Lower leg skin (tissue), 4 donors: ENCODE results near the gene ITGA6. TPM values are rescaled to one million over a fixed set of nuclear protein-coding genes. Genes with fewer than 3 reads are reported as not detected.

Experiments
- DNase-seq, 2 donors: peaks; one replicate each; pipeline ENCODE4 v3.0.0-alpha.2; 2019; ENCODE audit warnings: low spot score in 2 of 2
- H3K4me3 ChIP-seq: fragments of 200-600 bp; sonication (generic); 2 replicates; pipeline ENCODE4 v1.5.1; 2017; ENCODE audit warnings: mild to moderate bottlenecking, low read depth; ENCODE audit not compliant: poor library complexity, severe bottlenecking
- POLR2A ChIP-seq, 2 donors: fragments of 450-650 bp; IDR thresholded peaks; one replicate each; pipeline ENCODE4 v1.6.1; 2016 to 2017; ENCODE audit warnings: antibody characterized with exemption in 2 of 2, mild to moderate bottlenecking in 1 of 2, moderate library complexity in 1 of 2
- WGBS, 2 donors: methylation state at CpG; one replicate each; pipeline ENCODE4 v1.1.5; 2018; 5-methylcytosine and 5-hydroxymethylcytosine counted together
- intact Hi-C: fragments of 100-400 bp; cut with DNase I; formaldehyde crosslinking; loops from one replicate; pipeline ENCODE4 v1.15.0; 2023; ENCODE audit warnings: low total_unique reads
- total RNA-seq, 4 donors: library from RNA; depleted of rRNA; stranded (reverse); fragments of >200 nt; gene quantifications; one replicate each; pipeline ENCODE4 v1.1.0, GENCODE V29; 2016
- TF ChIP-seq, protein P1 (sequence below), 3 donors: fragments of 450-650 bp; IDR thresholded peaks; one replicate each; pipeline ENCODE4 v1.5.1; 2016; ENCODE audit warnings: antibody characterized with exemption in 3 of 3, mild to moderate bottlenecking in 3 of 3, moderate library complexity in 2 of 3

Gene ITGA6
- total RNA-seq, 4 donors from 2014 or later, result 93.3 to 153 (median 128) TPM

DNA sequence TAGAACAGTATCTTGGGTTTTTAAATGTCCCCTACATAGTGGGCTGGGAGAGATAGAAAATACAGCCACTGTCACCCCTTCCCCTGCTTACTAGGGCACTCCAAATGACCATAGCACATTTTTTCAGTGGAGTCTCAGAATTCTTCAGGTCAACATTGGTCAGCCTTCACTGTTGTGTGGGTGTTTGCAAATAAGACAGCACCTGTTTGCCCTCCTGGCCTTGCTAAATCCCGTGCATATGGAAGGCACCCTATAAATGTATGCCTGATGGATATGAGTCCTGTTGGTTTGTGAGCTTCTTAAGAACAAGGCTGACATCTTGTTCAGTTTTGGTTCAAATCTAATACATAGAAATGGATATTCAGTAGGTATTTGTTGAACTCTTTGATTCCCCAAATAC, 12.5 kb downstream of the ITGA6 start:
- WGBS, 2 donors, result 84 to 85% methylated on average over 1 of the region's 1 CpG
- no peak overlapping the region for H3K4me3 ChIP-seq
- intact Hi-C loops, result no loop called here
- TF ChIP-seq, protein P1, sequence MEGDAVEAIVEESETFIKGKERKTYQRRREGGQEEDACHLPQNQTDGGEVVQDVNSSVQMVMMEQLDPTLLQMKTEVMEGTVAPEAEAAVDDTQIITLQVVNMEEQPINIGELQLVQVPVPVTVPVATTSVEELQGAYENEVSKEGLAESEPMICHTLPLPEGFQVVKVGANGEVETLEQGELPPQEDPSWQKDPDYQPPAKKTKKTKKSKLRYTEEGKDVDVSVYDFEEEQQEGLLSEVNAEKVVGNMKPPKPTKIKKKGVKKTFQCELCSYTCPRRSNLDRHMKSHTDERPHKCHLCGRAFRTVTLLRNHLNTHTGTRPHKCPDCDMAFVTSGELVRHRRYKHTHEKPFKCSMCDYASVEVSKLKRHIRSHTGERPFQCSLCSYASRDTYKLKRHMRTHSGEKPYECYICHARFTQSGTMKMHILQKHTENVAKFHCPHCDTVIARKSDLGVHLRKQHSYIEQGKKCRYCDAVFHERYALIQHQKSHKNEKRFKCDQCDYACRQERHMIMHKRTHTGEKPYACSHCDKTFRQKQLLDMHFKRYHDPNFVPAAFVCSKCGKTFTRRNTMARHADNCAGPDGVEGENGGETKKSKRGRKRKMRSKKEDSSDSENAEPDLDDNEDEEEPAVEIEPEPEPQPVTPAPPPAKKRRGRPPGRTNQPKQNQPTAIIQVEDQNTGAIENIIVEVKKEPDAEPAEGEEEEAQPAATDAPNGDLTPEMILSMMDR (IDR thresholded peaks at IDR 0.05), result no peak
- no peak for TF ChIP-seq POLR2A (IDR thresholded peaks at IDR 0.05)
- no peak for DNase-seq

DNA sequence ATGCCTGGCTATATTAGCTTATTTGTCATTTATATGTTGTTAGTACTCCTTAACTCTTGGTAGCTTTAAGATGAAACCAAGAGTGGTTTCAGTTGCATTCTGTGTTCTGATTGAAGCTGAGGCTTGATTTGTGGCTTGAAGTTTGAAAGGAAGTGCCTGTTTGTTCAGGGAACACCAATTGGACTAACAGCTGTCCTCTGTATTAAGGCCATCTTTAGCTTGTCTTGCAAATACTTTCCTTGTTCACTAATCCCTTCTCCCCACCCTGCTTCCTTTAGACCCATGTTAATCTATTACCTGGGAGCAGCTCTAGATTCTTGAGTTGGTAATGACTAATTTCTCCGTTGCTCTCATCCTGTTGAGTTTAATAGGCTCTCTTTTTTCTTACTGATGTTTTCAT, 13.4 kb downstream of the ITGA6 start:
- H3K4me3 ChIP-seq, result no peak overlapping the region
- intact Hi-C loops, result no loop called here
- TF ChIP-seq, protein P1 (IDR thresholded peaks at IDR 0.05), result no peak
- no peak for TF ChIP-seq POLR2A (IDR thresholded peaks at IDR 0.05)
- no peak for DNase-seq
- WGBS, 2 donors, result 40 to 57% methylated on average over 1 of the region's 1 CpG

DNA sequence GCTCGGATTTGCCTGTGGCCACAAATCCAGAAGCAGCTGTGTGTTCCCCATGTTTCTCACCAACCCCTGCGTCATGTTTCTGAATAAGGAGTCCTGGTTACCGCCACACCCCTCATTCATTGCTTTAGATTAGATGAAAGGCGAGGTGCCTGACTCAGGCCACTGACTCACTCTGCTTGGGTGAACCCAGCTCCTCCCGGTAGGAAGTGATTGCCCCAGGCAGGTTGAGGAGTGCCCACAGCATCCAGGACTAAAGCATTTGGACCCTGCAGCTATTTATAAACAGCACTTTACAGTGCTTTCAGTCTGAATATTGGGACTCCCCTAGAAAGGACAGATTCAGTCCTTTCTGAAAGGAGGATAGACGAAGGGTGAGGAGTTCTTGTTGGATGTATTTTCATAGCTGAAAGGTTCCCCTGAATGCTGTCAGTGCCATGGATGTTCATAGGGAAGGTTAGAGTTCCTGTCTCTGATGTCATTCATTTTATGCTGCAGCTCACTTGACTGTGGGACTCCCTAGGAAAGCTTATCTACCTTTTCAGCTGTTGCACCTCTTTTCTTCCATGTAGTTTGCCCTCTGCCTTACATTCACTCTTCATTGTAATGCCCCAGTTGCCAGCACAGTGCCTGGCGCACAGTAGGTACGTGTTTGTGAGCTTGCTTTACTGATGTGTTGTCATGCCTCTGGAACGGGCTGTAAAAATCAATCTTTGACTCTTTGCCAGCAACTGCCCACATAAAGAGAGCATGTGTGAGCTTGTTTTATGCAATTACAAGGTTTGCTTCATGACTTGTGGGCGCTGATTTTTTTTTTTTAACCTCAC, 14.9 kb downstream of the ITGA6 start:
- TF ChIP-seq POLR2A (IDR thresholded peaks at IDR 0.05), result no peak
- TF ChIP-seq, protein P1 (IDR thresholded peaks at IDR 0.05), result no peak
- DNase-seq, result peak in 1 of 2 donors; percentile 69
- H3K4me3 ChIP-seq, result no peak overlapping the region
- intact Hi-C loops, result no loop called here
- 40 to 42% methylated on average over 10 of the region's 10 CpGs for WGBS, 2 donors

DNA sequence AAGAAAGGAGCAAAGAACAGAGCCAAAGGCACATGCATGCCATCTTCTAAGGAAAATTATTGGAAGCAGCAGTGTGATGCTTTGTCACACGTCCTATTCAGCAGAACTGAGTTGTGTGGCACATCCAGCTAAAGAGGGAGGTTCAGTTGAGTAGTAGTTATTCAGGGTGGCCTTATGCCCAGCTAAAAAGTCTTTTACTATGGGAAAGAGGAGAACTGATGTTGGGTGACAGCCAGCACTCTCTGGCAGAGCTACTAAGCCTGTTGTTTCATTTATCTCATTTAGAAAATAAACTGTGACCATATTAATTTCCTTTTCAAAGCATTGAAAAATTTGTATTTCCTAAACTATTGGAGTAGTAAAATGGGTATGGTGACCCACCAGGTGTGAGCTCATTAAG, 18.5 kb downstream of the ITGA6 start:
- no peak overlapping the region for H3K4me3 ChIP-seq
- no peak for DNase-seq
- intact Hi-C loops, result no loop called here
- TF ChIP-seq, protein P1 (IDR thresholded peaks at IDR 0.05), result no peak
- no peak for TF ChIP-seq POLR2A (IDR thresholded peaks at IDR 0.05)
- WGBS, 2 donors, result 10 to 26% methylated on average over 1 of the region's 1 CpG

DNA sequence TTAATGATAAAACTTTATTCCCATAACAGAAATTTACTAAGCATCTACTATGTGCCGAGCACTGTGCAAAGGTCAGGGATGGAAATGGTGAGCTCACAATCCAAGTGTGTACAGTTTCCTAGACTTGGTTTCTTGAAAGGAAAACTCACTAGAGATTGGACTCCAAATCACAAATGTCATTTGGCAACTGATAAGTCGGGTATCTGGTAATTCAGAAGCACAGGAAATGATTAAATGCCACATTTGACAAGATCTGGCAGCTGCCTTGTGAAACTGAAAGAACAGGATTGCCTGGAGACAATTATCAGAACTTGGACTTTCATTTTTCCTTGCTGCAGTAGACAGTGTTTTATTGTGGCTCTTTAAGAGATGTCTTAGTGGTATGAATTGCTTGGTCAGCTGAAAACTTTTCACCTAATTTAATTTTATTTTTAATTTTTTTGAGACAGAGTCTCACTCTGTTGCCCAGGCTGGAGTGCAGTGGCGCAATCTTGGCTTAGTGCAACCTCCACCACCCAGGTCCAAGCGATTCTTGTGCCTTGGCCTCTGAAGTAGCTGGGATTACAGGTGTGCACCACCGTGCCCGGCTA, 19.2 kb downstream of the ITGA6 start:
- intact Hi-C loops, result no loop called here
- no peak for DNase-seq
- no peak overlapping the region for H3K4me3 ChIP-seq
- whole genome bisulfite sequencing, 2 donors, result 42 to 54% methylated on average over 6 of the region's 6 CpGs
- TF ChIP-seq, protein P1 (IDR thresholded peaks at IDR 0.05), result no peak
- TF ChIP-seq POLR2A (IDR thresholded peaks at IDR 0.05), result no peak
